GM18502 (cell line): ENCODE results near the gene PNPLA7.

Experiments
- ATAC-seq: cut with Tn5 transposase; IDR thresholded peaks from one replicate; pipeline ENCODE4 v1.9.1; 2021; ENCODE audit warnings: mild to moderate bottlenecking; ENCODE audit not compliant: unreplicated experiment, poor library complexity

PNPLA7 gene

DNA sequence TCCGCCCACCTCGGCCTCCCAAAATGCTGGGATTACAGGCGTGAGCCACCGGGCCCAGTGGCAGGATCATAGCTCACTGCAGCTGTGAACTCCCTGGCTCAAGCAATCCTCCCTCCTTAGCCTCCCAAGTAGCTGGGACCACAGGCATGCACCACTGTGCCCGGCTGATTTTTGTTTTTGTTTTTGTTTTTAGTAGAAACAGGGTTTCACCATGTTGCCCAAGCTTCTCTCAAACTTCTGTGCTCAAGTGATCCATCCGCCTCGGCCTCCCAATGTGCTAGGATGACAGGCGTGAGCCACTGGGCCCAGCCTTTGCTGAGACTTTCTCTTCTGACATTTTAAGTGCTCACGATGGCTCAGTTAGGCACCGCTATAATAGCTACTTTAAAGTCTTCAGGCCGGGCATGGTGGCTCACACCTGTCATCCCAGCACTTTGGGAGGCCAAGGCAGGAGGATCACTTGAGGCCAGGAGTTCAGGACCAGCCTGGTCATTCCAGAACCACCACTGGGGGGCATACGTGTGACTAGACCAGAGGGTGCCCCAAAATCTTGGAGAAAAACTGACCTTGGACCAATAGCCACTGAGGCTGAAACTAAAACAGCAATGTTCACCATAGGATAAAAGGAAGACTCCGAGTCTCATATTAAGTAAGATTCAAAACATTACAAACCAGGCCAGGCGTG is 106.0 kb downstream of the PNPLA7 start:
- ATAC-seq = no peak

- ATAC-seq = no peak
These were observed 108.3 kb downstream of the PNPLA7 start for GRCh38 chr9:137441935-137442321.

DNA sequence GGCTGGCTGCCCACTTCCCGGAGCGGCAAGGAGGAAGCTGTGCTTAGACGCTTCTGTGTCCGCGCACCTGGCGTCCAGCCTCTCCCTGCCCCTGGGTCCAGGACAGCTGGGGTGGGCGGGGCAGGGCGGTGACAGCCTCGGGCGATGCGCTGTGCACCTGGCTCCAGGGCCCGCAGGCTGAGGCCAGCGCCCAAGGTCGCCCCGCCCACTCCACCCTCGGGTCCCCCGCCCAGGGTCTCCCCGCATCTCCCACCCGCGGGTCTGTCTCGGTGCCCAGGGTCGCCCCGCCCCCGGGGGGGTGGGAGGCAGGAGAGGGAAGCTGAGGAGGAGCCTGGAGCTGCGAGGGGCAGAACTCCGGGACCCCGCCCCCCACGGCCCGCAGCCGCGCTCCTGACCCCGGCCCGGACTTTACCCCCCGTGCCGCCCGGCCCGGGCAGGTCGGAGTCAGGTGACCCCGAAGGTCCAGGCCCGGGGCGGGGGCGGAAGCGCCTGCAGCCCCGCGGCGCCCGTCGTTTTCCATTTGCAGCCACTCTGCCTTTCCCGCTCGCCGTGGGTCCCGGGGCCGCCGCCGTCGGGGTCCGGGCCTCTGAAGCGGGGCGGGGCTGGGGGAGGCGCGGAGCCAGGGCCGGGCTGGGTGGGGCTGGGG is 108.8 kb downstream of the PNPLA7 start, which contains the start of gene ENTPD8:
Gene ENTPD8, minus strand, starts transcription at position 69 of the 646 bp plus-strand sequence. CDS start 3,072 bp downstream, outside the sequence.
- no peak for ATAC-seq

- ATAC-seq = no peak
These were observed 111.0 kb downstream of the PNPLA7 start for GRCh38 chr9:137439158-137439714.

DNA sequence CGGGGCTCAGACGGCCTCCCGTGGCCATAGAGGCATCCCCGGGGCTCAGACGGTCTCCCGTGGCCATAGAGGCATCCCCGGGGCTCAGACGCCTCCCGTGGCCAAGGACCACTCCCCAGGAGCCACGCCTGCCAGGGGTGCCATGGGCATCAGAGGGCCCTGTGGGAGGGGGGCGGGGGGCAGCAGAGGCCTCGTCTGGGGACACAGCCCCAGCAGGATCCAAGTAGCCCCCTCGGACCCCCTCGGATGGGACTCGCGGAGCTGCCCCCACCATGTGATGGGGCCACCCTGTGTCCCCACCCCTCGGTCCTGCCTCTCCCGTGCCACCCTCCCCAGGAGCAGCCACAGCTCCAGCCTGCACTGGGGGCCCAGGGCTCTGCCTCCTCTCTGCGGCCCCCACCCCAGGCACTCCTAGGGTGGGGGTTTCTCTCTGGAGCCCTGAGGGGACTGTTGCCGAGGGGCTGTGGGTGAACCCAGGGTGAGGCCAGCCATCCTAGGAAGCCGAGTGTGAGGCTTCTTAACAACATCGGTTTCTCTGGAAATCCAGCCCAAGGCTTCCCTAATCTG is 111.5 kb downstream of the PNPLA7 start:
- no peak for ATAC-seq

DNA sequence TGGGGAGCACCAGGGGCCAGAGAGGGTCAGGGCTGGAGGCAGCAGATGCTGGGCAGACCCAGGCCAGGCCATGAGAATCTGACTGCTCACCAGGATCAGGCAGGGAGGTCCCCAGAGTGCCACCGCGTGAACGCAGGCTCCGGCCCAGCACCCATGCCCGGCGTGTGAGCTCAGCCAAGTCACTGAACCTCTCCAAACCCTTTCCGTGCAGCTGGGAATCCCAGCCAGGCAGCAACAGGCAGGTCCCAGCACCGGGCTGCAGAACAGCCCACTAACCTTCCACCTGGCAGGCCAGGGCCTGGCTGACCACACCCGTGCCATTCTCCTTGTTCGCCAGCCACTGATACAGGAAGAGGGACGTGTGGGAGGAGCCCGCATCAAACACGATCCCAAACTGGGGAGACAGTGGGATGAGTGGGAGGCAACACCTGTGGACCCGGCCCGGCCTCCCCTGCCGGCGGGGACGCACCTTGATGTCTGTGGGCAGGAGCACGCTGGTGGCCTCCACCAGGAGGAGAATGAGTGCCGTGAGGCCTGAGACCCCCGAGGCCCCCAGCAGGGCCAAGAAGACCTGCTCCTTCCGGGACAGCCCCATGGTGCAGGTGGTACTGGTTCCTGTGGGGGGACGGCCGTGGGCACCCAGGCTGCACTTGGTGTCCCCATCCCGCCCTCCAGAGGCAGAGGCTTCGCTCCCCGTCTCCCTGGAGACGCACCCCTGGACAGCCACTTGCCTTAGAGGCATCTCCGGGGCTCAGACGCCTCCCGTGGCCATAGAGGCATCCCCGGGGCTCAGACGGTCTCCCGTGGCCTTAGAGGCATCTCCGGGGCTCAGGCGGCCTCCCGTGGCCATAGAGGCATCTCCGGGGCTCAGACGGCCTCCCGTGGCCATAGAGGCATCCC is 112.3 kb downstream of the PNPLA7 start:
- no peak for ATAC-seq

DNA sequence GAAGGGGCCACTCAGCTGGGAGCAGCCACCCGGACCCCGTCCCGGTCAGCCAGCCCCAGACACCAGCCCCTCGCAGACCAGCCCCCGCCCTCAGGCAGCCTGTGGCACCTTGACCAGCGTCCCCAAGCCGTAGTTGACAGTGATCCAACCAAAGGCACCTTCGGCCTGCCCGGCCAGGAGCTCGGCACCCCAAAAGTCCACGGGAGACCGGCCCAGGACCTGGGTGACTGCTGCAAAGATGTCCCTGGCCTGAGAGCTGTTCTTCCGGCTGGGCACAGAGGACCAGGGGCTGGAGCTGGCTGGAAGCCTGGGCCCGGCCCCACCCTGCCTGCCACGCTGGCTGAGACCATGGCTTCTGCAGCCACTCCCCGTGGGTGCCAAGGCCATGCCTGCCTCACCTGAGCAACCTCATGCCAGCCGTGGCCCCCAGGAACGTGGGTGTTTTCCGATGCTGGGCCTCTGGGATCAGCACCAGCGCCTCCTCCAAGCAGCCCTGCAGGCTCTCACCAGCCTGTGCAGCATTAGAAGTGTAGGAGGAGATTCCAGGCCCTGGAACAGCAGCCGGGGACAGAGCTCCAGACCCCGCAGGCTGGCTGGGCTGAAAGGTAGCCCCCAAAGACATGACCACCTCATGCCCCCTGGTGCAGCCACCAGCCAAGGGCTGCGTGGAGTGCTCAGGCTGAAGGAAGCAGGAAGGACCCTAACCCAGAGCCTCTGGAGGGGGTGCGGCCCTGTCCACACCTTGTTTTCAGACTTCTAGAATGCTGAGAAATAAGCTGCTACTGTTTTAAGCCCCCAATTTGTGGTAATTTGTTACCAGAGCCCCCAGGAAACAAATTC is 113.2 kb downstream of the PNPLA7 start:
- ATAC-seq = no peak

DNA sequence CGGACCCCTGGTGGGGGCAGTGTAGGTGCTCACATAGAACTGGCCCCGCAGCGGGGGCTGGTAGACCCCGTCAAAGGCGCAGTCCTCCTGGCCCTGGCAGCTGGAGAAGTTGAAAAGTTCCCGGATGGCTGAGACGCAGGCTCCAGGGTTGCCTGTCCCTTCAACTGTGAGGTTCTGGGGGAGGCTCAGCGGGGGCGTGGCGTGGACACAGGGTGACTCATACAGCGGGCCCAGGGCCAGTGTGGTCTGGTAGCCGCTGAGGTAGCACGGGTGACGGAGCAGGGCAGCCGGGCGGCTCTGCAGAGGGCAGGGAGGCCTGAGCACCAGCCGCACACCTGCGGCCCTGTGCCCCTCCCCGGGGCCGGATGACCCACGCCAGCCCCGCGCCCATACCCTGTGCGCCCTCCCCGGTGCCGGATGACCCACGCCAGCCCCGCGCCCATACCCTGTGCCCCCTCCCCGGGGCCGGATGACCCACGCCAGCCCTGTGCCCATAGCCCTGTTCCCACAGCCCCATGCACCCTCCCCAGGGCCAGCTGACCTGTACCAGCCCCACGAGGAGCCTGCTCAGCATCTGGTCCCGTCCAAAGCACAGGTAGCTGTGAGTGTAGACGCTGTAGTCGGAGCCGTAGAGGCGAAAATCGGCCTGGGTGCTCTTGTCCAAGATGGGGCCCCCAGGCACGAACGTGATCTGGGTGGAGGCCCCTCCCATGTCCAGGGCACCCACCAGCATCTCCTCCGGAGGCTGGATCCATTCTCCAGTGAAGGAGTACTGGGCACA is 114.0 kb downstream of the PNPLA7 start:
- ATAC-seq = no peak

DNA sequence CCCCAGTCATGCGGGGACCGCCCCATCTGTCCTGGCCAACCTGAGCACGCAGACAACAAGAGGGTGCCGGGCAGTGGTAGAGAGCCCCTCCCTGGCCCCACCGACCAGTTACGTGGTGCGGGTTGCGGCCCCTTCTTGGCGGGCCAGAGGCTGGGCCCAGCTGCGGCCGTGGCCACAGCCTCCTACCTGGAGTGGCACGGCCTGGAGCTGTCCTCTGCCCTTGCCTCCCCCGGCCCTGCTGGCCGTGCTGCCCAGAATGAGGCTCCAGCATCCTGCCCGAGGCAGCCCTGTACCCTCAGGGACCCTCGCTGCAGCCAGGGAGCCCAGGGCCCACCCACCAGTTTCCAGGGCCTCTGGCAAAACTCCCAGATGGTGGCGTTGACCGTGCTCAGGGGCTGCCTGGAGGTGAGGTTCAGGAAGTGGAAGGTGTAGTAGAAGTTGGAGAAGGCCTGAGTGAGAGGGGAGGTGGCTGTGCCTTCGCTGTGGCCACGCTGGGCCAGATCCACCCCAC is 114.8 kb downstream of the PNPLA7 start:
- ATAC-seq = no peak

GRCh38 chr9:137434498-137435380 is 115.5 kb downstream of the PNPLA7 start:
- no peak for ATAC-seq

DNA sequence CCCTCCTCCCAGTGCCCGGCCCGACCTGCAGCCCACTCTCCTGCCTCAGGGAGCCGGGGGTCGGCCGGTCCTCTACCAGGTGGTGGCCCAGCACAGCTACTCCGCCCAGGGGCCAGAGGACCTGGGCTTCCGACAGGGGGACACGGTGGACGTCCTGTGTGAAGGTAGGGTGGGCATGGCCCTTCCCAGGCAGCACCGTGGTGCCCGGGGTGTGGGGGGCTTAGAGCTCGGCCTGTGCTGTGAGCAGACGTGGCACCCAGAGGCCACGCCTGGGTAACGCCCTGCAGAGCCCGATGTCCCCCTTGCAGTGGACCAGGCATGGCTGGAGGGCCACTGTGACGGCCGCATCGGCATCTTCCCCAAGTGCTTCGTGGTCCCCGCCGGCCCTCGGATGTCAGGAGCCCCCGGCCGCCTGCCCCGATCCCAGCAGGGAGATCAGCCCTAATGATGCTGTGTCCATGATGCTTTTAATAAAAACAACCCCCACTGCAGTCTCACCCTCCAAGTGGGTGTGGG is 116.2 kb downstream of the PNPLA7 start:
- ATAC-seq = no peak

- ATAC-seq = no peak
These were observed 116.8 kb downstream of the PNPLA7 start for GRCh38 chr9:137433349-137433915.

DNA sequence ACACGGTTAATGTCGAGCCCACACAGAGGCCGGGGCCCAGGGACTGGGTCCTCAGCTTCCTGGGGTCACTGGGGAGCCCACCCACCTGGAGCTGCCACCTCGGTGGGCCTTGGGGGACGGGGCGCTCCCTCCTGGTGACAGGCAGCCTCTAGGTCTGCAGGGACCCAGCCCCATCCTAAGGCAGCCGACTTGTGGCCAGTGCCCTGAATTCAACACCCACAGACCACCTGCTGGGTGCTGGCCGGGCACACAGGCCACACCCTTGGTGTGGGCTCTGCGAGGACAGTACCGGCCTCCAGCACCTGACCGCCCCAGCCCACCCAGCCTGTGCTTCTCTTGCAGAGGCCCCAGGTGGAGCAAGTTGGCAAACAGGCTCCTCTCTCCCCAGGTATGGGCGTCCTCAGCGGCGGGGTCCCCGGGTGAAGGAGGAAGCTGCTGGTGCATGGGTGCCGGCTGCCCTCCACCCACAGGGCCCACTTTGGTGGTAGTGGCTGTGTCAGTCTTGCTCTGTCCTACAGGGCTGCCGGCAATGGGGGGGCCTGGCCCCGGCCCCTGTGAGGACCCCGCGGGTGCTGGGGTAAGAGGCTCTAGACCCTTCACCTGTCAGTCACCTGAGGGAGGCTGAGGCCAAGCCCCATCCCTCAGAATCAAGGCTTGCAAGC is 117.4 kb downstream of the PNPLA7 start:
- ATAC-seq = no peak

DNA sequence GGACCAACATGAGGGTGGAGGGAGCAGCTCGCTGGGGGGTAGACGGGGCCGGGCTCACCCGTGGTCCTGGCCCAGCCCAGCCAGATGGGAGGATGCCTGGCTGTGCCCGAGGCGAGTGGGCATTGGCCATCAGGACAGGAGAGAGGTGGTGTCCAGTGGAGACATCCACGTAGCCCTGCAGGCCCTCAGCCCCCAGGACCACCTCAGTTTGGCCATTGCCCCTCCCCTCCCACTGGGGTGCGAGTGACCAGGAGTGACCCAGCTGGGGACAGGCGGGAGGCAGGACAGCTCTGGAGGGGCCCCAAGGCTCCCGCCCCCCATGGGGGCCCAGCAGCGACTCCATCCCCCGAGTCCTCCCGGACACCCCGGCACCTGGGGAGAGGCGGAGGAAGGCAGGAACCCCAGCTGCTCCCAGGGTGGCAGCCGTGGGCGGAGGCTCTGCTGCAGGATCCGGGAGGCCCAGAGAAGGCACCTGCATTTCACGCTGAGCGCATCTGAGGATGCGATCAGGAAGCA is 118.7 kb downstream of the PNPLA7 start:
- ATAC-seq = no peak

GRCh38 chr9:137430723-137431415 is 119.3 kb downstream of the PNPLA7 start:
- no peak for ATAC-seq
